Measurements from ENCODE around the gene KCNK6. TPM values are rescaled to one million over a fixed set of nuclear protein-coding genes. Genes with fewer than 3 reads are reported as not detected.

Gene KCNK6
- total and polyA plus RNA-seq, 2 of the 8 experiments (the other 6 are each of a cell fraction or from before 2014, with no cell fraction given), result 10.6 to 13.3 TPM

DNA sequence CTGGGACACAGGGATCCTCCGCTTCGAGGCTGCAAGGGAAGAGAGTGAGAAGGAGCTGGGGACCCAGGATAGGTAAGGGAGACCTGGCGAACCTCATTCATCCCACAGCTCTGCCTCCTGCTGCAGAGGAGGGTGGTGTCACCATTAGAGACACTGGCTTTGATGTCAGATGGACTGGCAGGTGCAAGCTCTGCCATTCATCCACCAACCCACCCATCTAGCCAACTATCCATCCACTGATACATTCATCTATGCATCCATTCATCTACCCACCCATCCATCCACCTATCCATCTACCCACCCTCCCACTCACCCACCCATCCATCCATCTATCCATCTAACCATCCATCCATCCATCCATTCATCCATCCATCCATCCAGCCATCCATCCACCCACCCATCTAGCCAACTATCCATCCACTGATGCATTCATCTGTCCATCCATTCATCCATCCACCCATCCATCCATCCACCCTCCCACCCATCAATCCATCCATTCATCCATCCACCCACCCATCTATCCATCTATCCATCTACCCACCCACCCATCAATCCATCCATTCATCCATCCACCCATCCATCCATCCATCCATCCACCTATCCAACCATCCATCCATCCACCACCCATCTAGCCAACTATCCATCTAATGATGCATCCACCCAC lies 9.9 kb upstream of the KCNK6 start:
- DNase-seq (ENCODE audit: low read depth in 1 of 2, low spot score in 2 of 2) (no peak), FAIRE-seq (no peak)
- no peak overlapping the region for H3K27ac ChIP-seq (ENCODE audit: low read depth, low read length)
- H3K56ac ChIP-seq (replicated peaks; ENCODE audit: insufficient read length, low read depth, low read length), result no peak overlapping the region
- H3K79me2 ChIP-seq (ENCODE audit: control insufficient read depth in 1 of 2, insufficient read depth in 2 of 2, low read length in 2 of 2), result peaks cover 0 to 15% of the 10 kb centered on the region in 2 experiments; a peak in 2 of 4 replicates
- no peak overlapping the region for H3K4ac ChIP-seq (replicated peaks; ENCODE audit: insufficient read length, low read depth, low read length)
- no peak overlapping the region for H2BK15ac ChIP-seq (ENCODE audit: low read length)
- H2BK20ac ChIP-seq (ENCODE audit: low read length), result no peak overlapping the region
- H2BK12ac ChIP-seq (ENCODE audit: low read depth, low read length), result no peak overlapping the region
- CTCF ChIA-PET (ENCODE audit: partially characterized antibody), result interaction anchor here (0.6 to 3.0 kb wide), 4 partner anchors 12 to 53 kb away, joined by 3 to 7 read pairs (median 3); no protein-coding TSS in a partner anchor
- no peak overlapping the region for H3K14ac ChIP-seq (ENCODE audit: insufficient read length)
- H3K4me1 ChIP-seq (replicated peaks in 1 of 4; ENCODE audit: control insufficient read depth in 3 of 4, insufficient read depth in 4 of 4, low read length in 3 of 4), result peaks cover 0 to 3% (median under 1%) of the 10 kb centered on the region in 4 experiments; a peak in 3 of 7 replicates
- H4K5ac ChIP-seq (ENCODE audit: insufficient read length, low read depth, low read length), result no peak overlapping the region
- 89% methylated on average over 3 of the region's 3 CpGs; no CpG with 5 or more reads in 1 of the 2 experiments for WGBS, 2 experiments (ENCODE audit: extremely low coverage in 1 of 2, insufficient coverage in 1 of 2, insufficient read length in 1 of 2, insufficient replicate concordance in 2 of 2, low coverage in 1 of 2, low lambda C conversion rate in 2 of 2, missing lambda C conversion rate in 1 of 2)
- no peaks in the 10 kb centered on the region for H3K27me3 ChIP-seq (replicated peaks in 1 of 4; ENCODE audit: control insufficient read depth in 3 of 4, extremely low read depth in 1 of 4, insufficient read depth in 3 of 4, low read length in 3 of 4)
- POLR2A ChIA-PET (ENCODE audit: partially characterized antibody), result interaction anchor here (0.6 to 1.0 kb wide), 3 partner anchors 9 to 46 kb away, joined by 3 to 6 read pairs (median 3); no protein-coding TSS in a partner anchor
- no peak overlapping the region for H3K23ac ChIP-seq (ENCODE audit: insufficient read length)
- no peak overlapping the region for H3K9ac ChIP-seq (replicated peaks in 1 of 4; ENCODE audit: extremely low read depth in 1 of 4, low read depth in 3 of 4, low read length in 3 of 4)
- H3K36me3 ChIP-seq (ENCODE audit: control insufficient read depth in 2 of 4, insufficient read depth in 4 of 4, low read length in 3 of 4), result peaks cover 0 to 18% (median 9%) of the 10 kb centered on the region in 4 experiments; a peak in 5 of 8 replicates
- H4K91ac ChIP-seq (replicated peaks; ENCODE audit: insufficient read length, low read length), result no peak overlapping the region
- H3K4me2 ChIP-seq (ENCODE audit: insufficient read depth in 1 of 2, low read depth in 2 of 2, low read length in 2 of 2), result no peak overlapping the region
- peaks cover 4 to 14% of the 10 kb centered on the region in 2 experiments for H4K20me1 ChIP-seq (replicated peaks in 1 of 2; ENCODE audit: control insufficient read depth in 1 of 2, insufficient read depth in 2 of 2, low read length in 2 of 2)
- no peak overlapping the region for H2BK120ac ChIP-seq (replicated peaks; ENCODE audit: low read depth, low read length)
- peaks cover 9% of the 10 kb centered on the region; the same call in 1 of the 2 replicates for H3K23me2 ChIP-seq (ENCODE audit: low read depth, low read length)
- H2AFZ ChIP-seq (ENCODE audit: low read length), result no peak overlapping the region
- H3K18ac ChIP-seq (ENCODE audit: extremely low read depth, low read length), result no peak overlapping the region
- H3K9me3 ChIP-seq (ENCODE audit: insufficient read depth in 2 of 2, low read depth in 1 of 2, low read length in 1 of 2), result no peaks in the 10 kb centered on the region
- H2BK5ac ChIP-seq (ENCODE audit: low read depth, low read length), result no peak overlapping the region
- no peak overlapping the region for H2AK5ac ChIP-seq (ENCODE audit: low read depth, low read length)
- peaks cover 8% of the 10 kb centered on the region for H3K79me1 ChIP-seq (ENCODE audit: low read depth, low read length)
- no peak overlapping the region; the same call in 1 of the 2 replicates for H4K8ac ChIP-seq (ENCODE audit: extremely low read depth, insufficient read depth, low read length)
- no peak overlapping the region for H3K4me3 ChIP-seq (ENCODE audit: extremely low read depth in 1 of 4, insufficient read depth in 2 of 4, low read depth in 3 of 4, low read length in 4 of 4)
- TF ChIP-seq TEAD4 (IDR thresholded peaks at IDR 0.05; ENCODE audit: low read depth, low read length) (no peak), MAFK (IDR thresholded peaks at IDR 0.05; ENCODE audit: low read depth, low read length) (no peak), SP1 (IDR thresholded peaks at IDR 0.05; ENCODE audit: low read depth, low read length) (no peak), POLR2AphosphoS5 (IDR thresholded peaks at IDR 0.05; ENCODE audit: low read depth, low read length) (no peak), GABPA (IDR thresholded peaks at IDR 0.05; ENCODE audit: borderline replicate concordance, insufficient read depth, low read length) (no peak), RNF2 (IDR thresholded peaks at IDR 0.05; ENCODE audit: borderline replicate concordance, low read depth, low read length, missing control alignments, poor library complexity, severe bottlenecking) (no peak), SP2 (IDR thresholded peaks at IDR 0.05; ENCODE audit: low read length) (no peak), CHD2 (IDR thresholded peaks at IDR 0.05; ENCODE audit: low read length) (no peak), POU5F1 (IDR thresholded peaks at IDR 0.05; ENCODE audit: low read depth, low read length) (no peak)
- TF ChIP-seq, protein P1, sequence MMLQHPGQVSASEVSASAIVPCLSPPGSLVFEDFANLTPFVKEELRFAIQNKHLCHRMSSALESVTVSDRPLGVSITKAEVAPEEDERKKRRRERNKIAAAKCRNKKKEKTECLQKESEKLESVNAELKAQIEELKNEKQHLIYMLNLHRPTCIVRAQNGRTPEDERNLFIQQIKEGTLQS (IDR thresholded peaks at IDR 0.05; ENCODE audit: insufficient read depth, low read depth, low read length), result no peak
- TF ChIP-seq, protein P2, sequence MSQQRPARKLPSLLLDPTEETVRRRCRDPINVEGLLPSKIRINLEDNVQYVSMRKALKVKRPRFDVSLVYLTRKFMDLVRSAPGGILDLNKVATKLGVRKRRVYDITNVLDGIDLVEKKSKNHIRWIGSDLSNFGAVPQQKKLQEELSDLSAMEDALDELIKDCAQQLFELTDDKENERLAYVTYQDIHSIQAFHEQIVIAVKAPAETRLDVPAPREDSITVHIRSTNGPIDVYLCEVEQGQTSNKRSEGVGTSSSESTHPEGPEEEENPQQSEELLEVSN (IDR thresholded peaks at IDR 0.05), result no peak

Data from H1 (cell line).